GM12878 (cell line): ENCODE measurements around the gene PLA2G6. TPM values are rescaled to one million over a fixed set of nuclear protein-coding genes. Genes with fewer than 3 reads are reported as not detected.

Experiments used
- ATAC-seq: fragments of 200-7000 bp; cut with Tn5 transposase; 3 replicates; pipeline ENCODE4 v1.9.1; 2020; ENCODE audit warnings: mild to moderate bottlenecking, moderate library complexity
- BruUV-seq: library from RNA; stranded (reverse); fragments of 400-500 nt; replicated peaks from 2 replicates; lab custom pipeline; 2021; lab: Mats Ljungman, UMichigan
- CTCF ChIA-PET: fragments of 300-600 bp; sonication (Branson Sonifier 250); formaldehyde crosslinking; extraction: SDS; loops from one replicate; lab custom pipeline; 2021; ENCODE audit warnings: inconsistent platforms; lab: Yijun Ruan, JAX
- POLR2A ChIA-PET: fragments of 350-600 bp; formaldehyde crosslinking; extraction: SDS; loops from one replicate; lab custom pipeline; 2021; ENCODE audit warnings: inconsistent platforms; lab: Charles Lee
- RAD21 ChIA-PET: fragments of 300-600 bp; sonication (Branson Sonifier 250); formaldehyde crosslinking; loops from one replicate; lab custom pipeline; 2023; ENCODE audit warnings: antibody characterized with exemption; ENCODE audit not compliant: unreplicated experiment; lab: Charles Lee
- SMC1A ChIA-PET: fragments of 300-600 bp; sonication (Branson Sonifier 250); formaldehyde crosslinking; loops from one replicate; lab custom pipeline; 2023; ENCODE audit not compliant: unreplicated experiment, uncharacterized antibody; lab: Charles Lee
- DNase-seq: peaks from one replicate; pipeline ENCODE4 v3.0.0-alpha.2; 2011; ENCODE audit warnings: low read depth, low spot score
- FAIRE-seq: peaks from 3 replicates; lab custom pipeline; 2011; peaks lifted over from hg19 to GRCh38; lab: Jason Lieb, UNC
- H2AFZ ChIP-seq: 2 replicates; pipeline ENCODE4 v1.6.0; 2011; ENCODE audit warnings: low read depth, low read length, control low read depth; ENCODE audit not compliant: control insufficient read depth
- H3K27ac ChIP-seq: 2 replicates; pipeline ENCODE4 v1.5.1; 2011; ENCODE audit warnings: control low read depth; ENCODE audit not compliant: control insufficient read depth, insufficient read depth
- H3K27me3 ChIP-seq, 2 experiments: replicated peaks in 1 of 2; 2 replicates each; pipeline versions ENCODE4 v1.6.0 to v1.6.1; 2011; ENCODE audit warnings: low read length in 1 of 2; ENCODE audit not compliant: control insufficient read depth in 2 of 2, insufficient read depth in 2 of 2
- H3K36me3 ChIP-seq, 2 experiments: 2 replicates each; pipeline ENCODE4 v1.5.1; 2011; ENCODE audit warnings: low read length in 1 of 2; ENCODE audit not compliant: control insufficient read depth in 2 of 2, insufficient read depth in 2 of 2
- H3K4me1 ChIP-seq: 2 replicates; pipeline ENCODE4 v1.6.1; 2011; ENCODE audit warnings: mild to moderate bottlenecking, low read length, moderate library complexity, mixed read lengths; ENCODE audit not compliant: control insufficient read depth, insufficient read depth
- H3K4me2 ChIP-seq: 2 replicates; pipeline ENCODE4 v1.6.0; 2011; ENCODE audit warnings: control low read depth; ENCODE audit not compliant: control insufficient read depth, insufficient read depth
- H3K4me3 ChIP-seq: fragments of 200-600 bp; sonication (generic); 2 replicates; pipeline ENCODE4 v1.5.1; 2016
- H3K79me2 ChIP-seq: 2 replicates; pipeline ENCODE4 v1.6.0; 2011; ENCODE audit warnings: low read length; ENCODE audit not compliant: control insufficient read depth, insufficient read depth
- H3K9ac ChIP-seq: 2 replicates; pipeline ENCODE4 v1.8.0; 2011; ENCODE audit warnings: low read length, control low read depth, mixed read lengths; ENCODE audit not compliant: control insufficient read depth, insufficient read depth
- H3K9me3 ChIP-seq: replicated peaks from 3 replicates; pipeline ENCODE4 v1.5.1; 2011; ENCODE audit warnings: mild to moderate bottlenecking, low read length; ENCODE audit not compliant: control insufficient read depth, insufficient read depth
- H4K20me1 ChIP-seq: 2 replicates; pipeline ENCODE4 v1.6.0; 2011; ENCODE audit not compliant: control insufficient read depth, insufficient read depth
- BACH1 ChIP-seq: fragments of 450-650 bp; IDR thresholded peaks from 2 replicates; pipeline ENCODE4 v1.6.1; 2017; ENCODE audit warnings: mild to moderate bottlenecking, borderline replicate concordance
- EED ChIP-seq: sonication (generic); IDR thresholded peaks from 2 replicates; pipeline ENCODE4 v1.6.1; 2016; ENCODE audit warnings: antibody characterized with exemption, low read depth
- EP300 ChIP-seq, 2 experiments: fragments of 150-350 bp in 1 of 2; IDR thresholded peaks; 2 replicates each; pipeline ENCODE4 v1.6.1; 2011 to 2012; ENCODE audit warnings: low read depth in 2 of 2, low read length in 2 of 2, borderline replicate concordance in 1 of 2, improper control_type of control experiment in 1 of 2, inconsistent platforms in 1 of 2; ENCODE audit not compliant: control insufficient read depth in 1 of 2
- IKZF2 ChIP-seq, 2 experiments: fragments of 450-650 bp; IDR thresholded peaks; 2 replicates each; pipeline ENCODE4 v1.6.1; 2017; ENCODE audit warnings: mild to moderate bottlenecking in 2 of 2, moderate library complexity in 2 of 2
- MEF2B ChIP-seq: fragments of 450-650 bp; IDR thresholded peaks from 2 replicates; pipeline ENCODE4 v1.6.1; 2018; ENCODE audit warnings: mild to moderate bottlenecking, moderate library complexity; ENCODE audit not compliant: partially characterized antibody, poor library complexity, severe bottlenecking
- NFIC ChIP-seq: IDR thresholded peaks from 2 replicates; pipeline ENCODE4 v1.6.1; 2012; ENCODE audit warnings: low read depth, mild to moderate bottlenecking, inconsistent platforms, low read length, moderate library complexity
- NR2F1 ChIP-seq: fragments of 450-650 bp; conservative IDR thresholded peaks from 2 replicates; pipeline ENCODE4 v1.6.1; 2017; ENCODE audit warnings: mild to moderate bottlenecking
- NRF1 ChIP-seq: conservative IDR thresholded peaks from 2 replicates; pipeline ENCODE4 v1.6.1; 2011; ENCODE audit warnings: mild to moderate bottlenecking, low read depth, low read length, improper control_type of control experiment
- RELA ChIP-seq: fragments of 450-650 bp; IDR thresholded peaks from 2 replicates; pipeline ENCODE4 v1.8.0; 2014; ENCODE audit warnings: borderline replicate concordance; ENCODE audit not compliant: partially characterized antibody
- SPI1 ChIP-seq: IDR thresholded peaks from 2 replicates; pipeline ENCODE4 v1.6.1; 2011; ENCODE audit warnings: low read depth, mild to moderate bottlenecking, low read length, moderate library complexity, borderline replicate concordance; ENCODE audit not compliant: insufficient read depth
- STAT1 ChIP-seq: fragments of 450-650 bp; conservative IDR thresholded peaks from 2 replicates; pipeline ENCODE4 v1.6.1; 2014; ENCODE audit warnings: antibody characterized with exemption, mild to moderate bottlenecking
- TCF12 ChIP-seq: IDR thresholded peaks from 2 replicates; pipeline ENCODE4 v1.6.1; 2011; ENCODE audit warnings: low read depth, mild to moderate bottlenecking, low read length
- WGBS: methylation state at CpG from one replicate; pipeline ENCODE4 v1.1.6; 2016; ENCODE audit warnings: low lambda C conversion rate; ENCODE audit not compliant: insufficient replicate concordance, insufficient coverage; ENCODE audit errors: missing lambda C conversion rate; 5-methylcytosine and 5-hydroxymethylcytosine counted together
- in situ Hi-C: fragments of 300-500 bp; cut with MboI; formaldehyde crosslinking; loops from 9 replicates; pipeline ENCODE4 v1.14.3; 2018; ENCODE audit warnings: mixed read lengths
- intact Hi-C: fragments of 100-400 bp; cut with micrococcal nuclease; formaldehyde crosslinking; loops from one replicate; pipeline ENCODE4 v1.14.2; 2022; ENCODE audit not compliant: unreplicated experiment
- polyA plus RNA-seq, 11 experiments: library from polyadenylated mRNA; depleted of rRNA in 4 of 11; unstranded in 6 of 11; stranded (reverse) in 5 of 11; fragments of >200 nt; fragmentation: Nextera tagmentation in 4 of 11; fragmentation: Illumina TruSeq in 1 of 11; extraction: Ambion mirVana in 4 of 11; extraction: Trizol in 1 of 11; gene quantifications; 1 replicate in 1 of 11; 2 replicates in 10 of 11; pipeline versions ENCODE4 v1.2.1 to v1.2.3, GENCODE V29; 2011 to 2016; ENCODE audit warnings: inconsistent platforms in 2 of 11, missing spikeins in 2 of 11, low read depth in 1 of 11
- total RNA-seq, 4 experiments: library from RNA; depleted of rRNA in 3 of 4; stranded (reverse); fragments of >200 nt in 3 of 4; fragmentation: Illumina TruSeq in 1 of 4; extraction: Trizol in 1 of 4; gene quantifications; 2 replicates each; pipeline versions ENCODE4 v1.2.1 to v1.2.3, GENCODE V29; 2013 to 2021
- TF ChIP-seq, protein P1 (sequence below): fragments of 450-650 bp; IDR thresholded peaks from 2 replicates; pipeline ENCODE4 v1.6.1; 2017; ENCODE audit warnings: low read depth, mild to moderate bottlenecking, moderate library complexity

The PLA2G6 gene
- total and polyA plus RNA-seq, 10 of the 15 experiments (the other 5 are each of a cell fraction or from before 2014, with no cell fraction given): 0.15 to 42.2 (median 15.8) TPM

DNA sequence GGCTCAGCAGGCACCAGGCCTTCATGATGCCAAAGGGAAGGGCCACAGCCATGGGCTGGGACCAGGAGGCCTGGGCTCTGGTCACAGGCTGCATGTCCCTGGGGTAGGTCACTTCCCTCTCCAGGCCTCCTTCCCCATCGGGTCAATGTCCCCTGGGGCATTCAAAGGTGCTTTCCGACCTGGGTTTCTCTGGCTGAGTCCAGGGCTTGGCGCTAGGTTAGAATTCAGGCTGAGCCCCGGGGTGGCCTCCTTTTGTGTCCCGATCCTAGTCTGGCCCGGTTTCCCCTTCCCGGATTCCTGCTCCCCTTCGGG lies 32.3 kb upstream of the PLA2G6 start:
- Histone ChIP-seq H3K36me3 (no peaks in the 10 kb centered on the region; a peak in 2 of 4 replicates), H2AFZ (no peak overlapping the region), H3K27me3 (no peaks in the 10 kb centered on the region)
- WGBS: 5% methylated on average over 8 of the region's 8 CpGs
- peak; percentile 33 to 39; a peak in 2 of 4 replicates for TF ChIP-seq IKZF2 (IDR thresholded peaks at IDR 0.05)
- TF ChIP-seq RELA: peak; percentile 55
- TF ChIP-seq, protein P1, sequence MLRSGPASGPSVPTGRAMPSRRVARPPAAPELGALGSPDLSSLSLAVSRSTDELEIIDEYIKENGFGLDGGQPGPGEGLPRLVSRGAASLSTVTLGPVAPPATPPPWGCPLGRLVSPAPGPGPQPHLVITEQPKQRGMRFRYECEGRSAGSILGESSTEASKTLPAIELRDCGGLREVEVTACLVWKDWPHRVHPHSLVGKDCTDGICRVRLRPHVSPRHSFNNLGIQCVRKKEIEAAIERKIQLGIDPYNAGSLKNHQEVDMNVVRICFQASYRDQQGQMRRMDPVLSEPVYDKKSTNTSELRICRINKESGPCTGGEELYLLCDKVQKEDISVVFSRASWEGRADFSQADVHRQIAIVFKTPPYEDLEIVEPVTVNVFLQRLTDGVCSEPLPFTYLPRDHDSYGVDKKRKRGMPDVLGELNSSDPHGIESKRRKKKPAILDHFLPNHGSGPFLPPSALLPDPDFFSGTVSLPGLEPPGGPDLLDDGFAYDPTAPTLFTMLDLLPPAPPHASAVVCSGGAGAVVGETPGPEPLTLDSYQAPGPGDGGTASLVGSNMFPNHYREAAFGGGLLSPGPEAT: peak; percentile 75; the same call in 1 of the 2 replicates
- 0 out of 2 replicates have a peak, but pooled peaks have one; percentile 13 for TF ChIP-seq NR2F1
- 0 out of 4 replicates have a peak, but pooled peaks of 1 of the 2 experiments have one; percentile 18 for TF ChIP-seq EP300 (IDR thresholded peaks at IDR 0.05; ENCODE audit: borderline replicate concordance in 1 of 2, control insufficient read depth in 1 of 2, low read depth in 2 of 2, low read length in 2 of 2)
- no peak for TF ChIP-seq NFIC
- peak; percentile 27; the same call in 1 of the 2 replicates for TF ChIP-seq SPI1
- no peak for TF ChIP-seq BACH1
- TF ChIP-seq EED: peak; percentile 33; the same call in 1 of the 2 replicates
- TF ChIP-seq MEF2B: peak; percentile 88
- TF ChIP-seq STAT1: no peak
- TF ChIP-seq NRF1: no peak
- no peak for TF ChIP-seq TCF12
- TF ChIP-seq, all 136 proteins: peak for 8
- BruUV-seq: no TSS peak
- POLR2A ChIA-PET: interaction anchor here (1.0 to 1.7 kb wide), 5 partner anchors 9 to 492 kb away, joined by 3 to 10 read pairs (median 4); no protein-coding TSS in a partner anchor
- H3K27ac ChIP-seq: peak overlapping the region; percentile 5; the same call in 1 of the 2 replicates
- ATAC-seq (peak; percentile 67), DNase-seq (no peak), FAIRE-seq (no peak)
- peak overlapping the region; percentile 3; the same call in 1 of the 2 replicates for H3K9ac ChIP-seq
- CTCF ChIA-PET: interaction anchor here (0.9 to 2.0 kb wide), 5 partner anchors 16 to 162 kb away, joined by 3 to 7 read pairs (median 4); partner anchors contain the start of gene PICK1
- RAD21 ChIA-PET: interaction anchor here (0.8 to 3.4 kb wide), 6 partner anchors 11 to 115 kb away, joined by 3 to 13 read pairs (median 3); partner anchors contain the start of gene MAFF
- SMC1A ChIA-PET: interaction anchor here (1.2 to 4.3 kb wide), 5 partner anchors 10 to 114 kb away, joined by 3 to 20 read pairs (median 9); partner anchors contain the start of genes MAFF and PLA2G6
- intact Hi-C loops (loop anchor here (5.0 to 10.0 kb wide), 3 partner anchors 37 to 99 kb away; partner anchors contain the start of gene BAIAP2L2), in situ Hi-C loops (no loop called here)
- H3K4me2 ChIP-seq: no peak overlapping the region; the same call in none of the 2 replicates
- H3K4me1 ChIP-seq: peaks cover 44% of the 10 kb centered on the region
- no peaks in the 10 kb centered on the region for H3K9me3 ChIP-seq
- peak overlapping the region; percentile 58 for H3K4me3 ChIP-seq
- H3K79me2 ChIP-seq: no peaks in the 10 kb centered on the region
- no peaks in the 10 kb centered on the region for H4K20me1 ChIP-seq
